ENCODE results near the gene SLC25A41. TPM values are rescaled to one million over a fixed set of nuclear protein-coding genes. Genes with fewer than 3 reads are reported as not detected.

SLC25A41 gene
- total and polyA plus RNA-seq, 11 donors = 0.17 to 1.4 (median 0.50) TPM; not detected in 2

DNA sequence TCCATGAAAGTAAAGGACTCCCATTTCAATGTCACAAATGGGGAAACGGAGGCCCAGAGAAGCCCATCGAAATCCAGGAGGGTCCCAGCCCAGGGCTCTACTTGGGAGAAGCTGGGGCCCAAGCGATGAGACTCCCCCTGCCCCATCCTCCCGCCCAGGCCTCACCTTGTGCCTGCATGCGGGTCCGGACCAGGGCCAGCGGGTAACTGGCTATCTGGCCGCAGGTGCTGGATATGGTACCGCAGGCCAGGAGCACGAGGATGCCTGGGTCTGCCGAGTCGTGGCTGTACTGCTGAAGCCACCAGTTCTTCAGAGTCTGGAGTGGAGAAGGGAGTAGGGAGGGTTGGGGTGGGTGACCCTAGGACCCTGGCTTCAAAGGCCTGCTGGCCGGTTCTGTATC, 10.4 kb upstream of the SLC25A41 start:
- no peak for ATAC-seq
- intact Hi-C loops (cut with DNase I) = no loop called here

DNA sequence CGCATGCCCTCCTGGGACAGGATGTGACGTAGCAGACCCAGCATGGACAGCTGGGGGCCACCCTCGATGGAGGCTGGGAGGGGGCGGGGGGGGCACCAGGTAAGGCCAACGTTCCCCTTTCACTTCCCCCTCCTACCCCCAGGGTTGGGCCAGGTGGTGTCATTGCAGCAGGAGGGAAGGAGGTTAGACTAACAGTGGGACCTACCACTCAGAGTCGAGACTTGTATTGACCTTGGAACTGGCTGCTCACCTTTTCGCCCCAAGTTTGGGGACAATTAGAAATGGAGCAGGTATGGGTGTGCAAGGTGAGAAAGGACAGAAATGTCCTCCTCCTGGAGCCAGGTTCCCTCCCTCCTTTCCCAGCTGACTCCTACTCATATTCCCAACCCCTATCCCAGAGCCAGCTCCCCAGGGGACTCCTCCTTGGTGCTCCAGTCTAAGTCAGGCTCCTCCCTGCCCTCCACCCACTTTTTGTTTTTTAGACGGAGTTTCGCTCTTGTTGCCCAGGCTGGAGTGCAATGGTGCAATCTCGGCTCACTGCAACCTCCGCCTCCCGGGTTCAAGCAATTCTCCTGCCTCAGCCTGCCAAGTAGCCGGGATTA, 8.6 kb upstream of the SLC25A41 start:
- no peaks in the 10 kb centered on the region for H3K27me3 ChIP-seq
- no peak overlapping the region for H3K4me3 ChIP-seq
- H3K27ac ChIP-seq = no peak overlapping the region
- H3K9me3 ChIP-seq = peaks cover 0 to 18% (median 0%) of the 10 kb centered on the region in 12 donors
- TF ChIP-seq, protein P1, sequence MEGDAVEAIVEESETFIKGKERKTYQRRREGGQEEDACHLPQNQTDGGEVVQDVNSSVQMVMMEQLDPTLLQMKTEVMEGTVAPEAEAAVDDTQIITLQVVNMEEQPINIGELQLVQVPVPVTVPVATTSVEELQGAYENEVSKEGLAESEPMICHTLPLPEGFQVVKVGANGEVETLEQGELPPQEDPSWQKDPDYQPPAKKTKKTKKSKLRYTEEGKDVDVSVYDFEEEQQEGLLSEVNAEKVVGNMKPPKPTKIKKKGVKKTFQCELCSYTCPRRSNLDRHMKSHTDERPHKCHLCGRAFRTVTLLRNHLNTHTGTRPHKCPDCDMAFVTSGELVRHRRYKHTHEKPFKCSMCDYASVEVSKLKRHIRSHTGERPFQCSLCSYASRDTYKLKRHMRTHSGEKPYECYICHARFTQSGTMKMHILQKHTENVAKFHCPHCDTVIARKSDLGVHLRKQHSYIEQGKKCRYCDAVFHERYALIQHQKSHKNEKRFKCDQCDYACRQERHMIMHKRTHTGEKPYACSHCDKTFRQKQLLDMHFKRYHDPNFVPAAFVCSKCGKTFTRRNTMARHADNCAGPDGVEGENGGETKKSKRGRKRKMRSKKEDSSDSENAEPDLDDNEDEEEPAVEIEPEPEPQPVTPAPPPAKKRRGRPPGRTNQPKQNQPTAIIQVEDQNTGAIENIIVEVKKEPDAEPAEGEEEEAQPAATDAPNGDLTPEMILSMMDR (IDR thresholded peaks at IDR 0.05) = no peak
- no peak for TF ChIP-seq POLR2A (IDR thresholded peaks at IDR 0.05)
- WGBS, 4 donors = 83 to 88% (median 88%) methylated on average over 12 to 13 of the region's 13 CpGs
- ATAC-seq (no peak), DNase-seq (no peak)
- H3K4me1 ChIP-seq = no peaks in the 10 kb centered on the region
- H3K36me3 ChIP-seq = peaks cover 0 to 25% (median 0%) of the 10 kb centered on the region in 9 donors
- intact Hi-C loops (cut with DNase I) = no loop called here

More for the DNA sequence above, 10.4 kb upstream of the SLC25A41 start:
- DNase-seq = no peak
- peaks cover 0 to 18% (median 0%) of the 10 kb centered on the region in 12 donors for H3K9me3 ChIP-seq
- no peaks in the 10 kb centered on the region for H3K4me1 ChIP-seq
- TF ChIP-seq POLR2A (IDR thresholded peaks at IDR 0.05) = no peak
- TF ChIP-seq, protein P1 (IDR thresholded peaks at IDR 0.05) = no peak
- H3K27me3 ChIP-seq = no peaks in the 10 kb centered on the region
- 89 to 96% (median 94%) methylated on average over 12 to 13 of the region's 13 CpGs for WGBS, 4 donors
- H3K27ac ChIP-seq = no peak overlapping the region
- H3K36me3 ChIP-seq = peaks cover 0 to 30% (median 0%) of the 10 kb centered on the region in 9 donors
- no peak overlapping the region for H3K4me3 ChIP-seq

DNA sequence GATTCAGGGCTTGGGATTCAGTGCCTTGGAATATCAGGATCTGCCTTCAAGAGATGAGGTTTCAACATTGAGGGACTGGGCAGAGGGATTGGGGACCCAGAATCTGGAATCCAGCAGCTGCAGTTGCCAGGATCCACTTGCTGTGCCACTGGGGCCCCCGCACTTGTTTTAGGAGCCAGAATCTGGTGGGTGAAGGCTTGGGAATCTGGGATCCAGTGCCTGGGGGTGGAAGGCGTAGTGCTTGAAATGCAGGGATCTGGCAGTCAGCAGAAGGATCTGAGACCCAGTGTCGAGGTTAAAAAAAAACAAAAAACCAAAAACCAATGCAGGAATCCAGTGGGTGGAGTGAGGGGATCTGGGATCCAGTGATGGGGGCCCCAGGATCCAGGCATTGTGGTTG, 7.3 kb upstream of the SLC25A41 start:
- H3K4me1 ChIP-seq = no peaks in the 10 kb centered on the region
- H3K27ac ChIP-seq = no peak overlapping the region
- H3K4me3 ChIP-seq = no peak overlapping the region
- ATAC-seq (no peak), DNase-seq (no peak)
- intact Hi-C loops (cut with DNase I) = no loop called here
- peaks cover 0 to 9% (median 0%) of the 10 kb centered on the region in 12 donors for H3K9me3 ChIP-seq
- no peak for TF ChIP-seq POLR2A (IDR thresholded peaks at IDR 0.05)
- TF ChIP-seq, protein P1 (IDR thresholded peaks at IDR 0.05) = no peak
- no peaks in the 10 kb centered on the region for H3K27me3 ChIP-seq
- WGBS, 4 donors = 79 to 91% (median 86%) methylated on average over 3 of the region's 3 CpGs
- H3K36me3 ChIP-seq = peaks cover 0 to 12% (median 0%) of the 10 kb centered on the region in 9 donors

DNA sequence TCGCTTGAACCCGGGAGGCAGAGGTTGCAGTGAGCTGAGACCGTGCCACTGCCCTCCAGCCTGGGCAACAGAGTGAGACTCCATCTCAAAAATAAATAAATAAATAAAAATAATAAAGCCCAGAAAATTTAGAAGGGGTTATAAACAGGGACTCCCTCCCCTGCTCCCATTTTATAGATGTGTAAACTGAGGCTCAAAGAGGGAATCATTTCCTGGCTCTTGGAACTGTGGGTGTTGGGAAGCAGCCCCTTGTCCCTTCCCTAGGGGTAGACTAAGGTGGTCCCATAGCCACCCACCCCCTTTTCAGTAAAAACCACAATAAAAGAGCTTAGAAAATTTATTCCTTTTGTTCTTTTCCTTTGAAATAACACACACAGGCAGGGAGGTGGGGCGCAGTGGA, 6.2 kb upstream of the SLC25A41 start:
- H3K27ac ChIP-seq = no peak overlapping the region
- TF ChIP-seq, protein P1 (IDR thresholded peaks at IDR 0.05) = no peak
- TF ChIP-seq POLR2A (IDR thresholded peaks at IDR 0.05) = no peak

More for the DNA sequence above, 6.2 kb upstream of the SLC25A41 start:
- no peak for ATAC-seq
- Histone ChIP-seq H3K9me3 (no peaks in the 10 kb centered on the region), H3K36me3 (peaks cover 0 to 3% (median 0%) of the 10 kb centered on the region in 9 donors), H3K27me3 (no peaks in the 10 kb centered on the region), H3K4me1 (no peaks in the 10 kb centered on the region), H3K4me3 (no peak overlapping the region)
- intact Hi-C loops (cut with DNase I) = no loop called here
- WGBS, 4 donors = 81 to 90% (median 88%) methylated on average over 4 of the region's 4 CpGs
- no peak for DNase-seq
